ENCODE results near the gene FMR1NB.

Gene FMR1NB

DNA sequence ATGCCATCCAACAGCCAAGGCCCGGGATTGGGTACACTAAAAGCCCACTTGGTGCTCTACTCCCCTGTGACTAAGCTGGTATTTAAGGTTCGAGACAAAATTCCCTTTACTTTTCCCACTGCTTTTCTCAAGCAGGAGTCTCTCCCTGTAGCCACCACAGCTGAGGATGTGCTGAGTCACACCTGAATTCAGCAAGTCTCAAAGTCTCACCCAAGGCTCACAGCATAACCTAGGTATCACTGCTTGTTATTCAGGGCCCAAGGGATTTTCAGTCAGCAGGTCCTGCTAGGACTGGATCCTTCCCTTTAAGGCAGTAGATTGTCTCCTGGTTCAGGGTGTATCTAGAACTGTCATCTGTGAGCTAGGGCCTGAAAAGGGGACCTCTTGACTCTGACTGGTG, 39.2 kb downstream of the FMR1NB start:
- H3K4me3 ChIP-seq (ENCODE audit: low read depth, low read length): no peak overlapping the region
- TF ChIP-seq, protein P1, sequence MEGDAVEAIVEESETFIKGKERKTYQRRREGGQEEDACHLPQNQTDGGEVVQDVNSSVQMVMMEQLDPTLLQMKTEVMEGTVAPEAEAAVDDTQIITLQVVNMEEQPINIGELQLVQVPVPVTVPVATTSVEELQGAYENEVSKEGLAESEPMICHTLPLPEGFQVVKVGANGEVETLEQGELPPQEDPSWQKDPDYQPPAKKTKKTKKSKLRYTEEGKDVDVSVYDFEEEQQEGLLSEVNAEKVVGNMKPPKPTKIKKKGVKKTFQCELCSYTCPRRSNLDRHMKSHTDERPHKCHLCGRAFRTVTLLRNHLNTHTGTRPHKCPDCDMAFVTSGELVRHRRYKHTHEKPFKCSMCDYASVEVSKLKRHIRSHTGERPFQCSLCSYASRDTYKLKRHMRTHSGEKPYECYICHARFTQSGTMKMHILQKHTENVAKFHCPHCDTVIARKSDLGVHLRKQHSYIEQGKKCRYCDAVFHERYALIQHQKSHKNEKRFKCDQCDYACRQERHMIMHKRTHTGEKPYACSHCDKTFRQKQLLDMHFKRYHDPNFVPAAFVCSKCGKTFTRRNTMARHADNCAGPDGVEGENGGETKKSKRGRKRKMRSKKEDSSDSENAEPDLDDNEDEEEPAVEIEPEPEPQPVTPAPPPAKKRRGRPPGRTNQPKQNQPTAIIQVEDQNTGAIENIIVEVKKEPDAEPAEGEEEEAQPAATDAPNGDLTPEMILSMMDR (IDR thresholded peaks at IDR 0.05; ENCODE audit: insufficient read depth, low read length, missing control alignments): no peak
- POLR2A ChIA-PET: no interaction called here
- CTCF ChIA-PET: no interaction called here
- DNase-seq (ENCODE audit: low read depth, low spot score): no peak

DNA sequence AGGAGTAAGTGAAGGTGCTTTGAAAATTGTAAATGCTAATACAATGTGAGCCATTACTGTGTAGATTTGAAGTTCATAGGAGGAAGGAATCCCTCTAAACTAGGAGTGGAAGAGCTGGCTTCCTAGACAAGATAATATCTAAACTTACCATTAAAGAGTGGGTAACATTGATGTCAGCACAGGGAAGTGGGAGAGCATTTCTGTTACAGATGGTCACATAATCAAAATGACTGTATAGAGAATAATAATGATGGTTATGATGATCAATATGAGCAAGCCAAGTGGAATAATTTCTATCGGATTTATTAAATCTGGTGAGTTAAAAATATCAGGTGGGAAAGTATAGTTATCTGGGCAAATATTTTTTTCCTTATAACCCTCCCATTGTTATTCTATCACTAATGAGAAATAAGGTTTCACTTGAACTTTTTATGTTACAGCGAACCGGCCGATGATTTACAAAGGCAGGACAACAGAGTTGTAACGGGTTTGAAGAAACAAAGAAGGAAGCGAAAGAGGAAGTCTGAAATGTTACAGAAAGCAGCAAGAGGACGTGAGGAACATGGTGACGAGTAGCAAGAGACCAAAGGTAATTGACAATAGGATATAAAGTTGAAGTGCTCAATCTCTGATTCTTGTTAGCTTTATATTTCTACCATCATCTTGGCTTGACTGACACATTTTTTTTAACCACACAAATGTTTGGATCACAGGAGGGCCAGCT, 43.5 kb downstream of the FMR1NB start:
- TF ChIP-seq, protein P1 (IDR thresholded peaks at IDR 0.05; ENCODE audit: insufficient read depth, low read length, missing control alignments): no peak
- CTCF ChIA-PET: no interaction called here
- no peak for DNase-seq (ENCODE audit: low read depth, low spot score)
- POLR2A ChIA-PET: no interaction called here
- no peak overlapping the region for H3K4me3 ChIP-seq (ENCODE audit: low read depth, low read length)

DNA sequence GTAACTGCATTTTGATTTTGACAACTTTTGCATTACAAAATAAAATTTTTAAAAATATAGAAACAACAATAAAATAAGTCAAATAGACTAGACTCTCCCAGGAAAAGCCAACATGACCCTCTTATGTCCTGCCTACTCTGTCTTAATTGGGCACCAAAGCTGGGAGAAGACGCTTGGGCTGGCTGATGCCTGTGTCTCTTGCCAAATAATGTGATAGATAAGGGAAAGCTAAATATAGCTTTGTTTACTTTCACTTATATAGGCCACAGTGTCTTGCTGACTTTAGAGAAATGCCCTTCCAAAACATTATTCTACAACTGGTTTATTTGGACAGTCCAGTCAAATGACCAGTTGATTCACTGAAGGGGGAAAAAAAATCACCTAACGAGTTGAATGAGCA, 54.2 kb downstream of the FMR1NB start:
- TF ChIP-seq, protein P1 (IDR thresholded peaks at IDR 0.05; ENCODE audit: insufficient read depth, low read length, missing control alignments): no peak
- ChIA-PET POLR2A (no interaction called here), CTCF (no interaction called here)
- no peak for DNase-seq (ENCODE audit: low read depth, low spot score)
- H3K4me3 ChIP-seq (ENCODE audit: low read depth, low read length): no peak overlapping the region

DNA sequence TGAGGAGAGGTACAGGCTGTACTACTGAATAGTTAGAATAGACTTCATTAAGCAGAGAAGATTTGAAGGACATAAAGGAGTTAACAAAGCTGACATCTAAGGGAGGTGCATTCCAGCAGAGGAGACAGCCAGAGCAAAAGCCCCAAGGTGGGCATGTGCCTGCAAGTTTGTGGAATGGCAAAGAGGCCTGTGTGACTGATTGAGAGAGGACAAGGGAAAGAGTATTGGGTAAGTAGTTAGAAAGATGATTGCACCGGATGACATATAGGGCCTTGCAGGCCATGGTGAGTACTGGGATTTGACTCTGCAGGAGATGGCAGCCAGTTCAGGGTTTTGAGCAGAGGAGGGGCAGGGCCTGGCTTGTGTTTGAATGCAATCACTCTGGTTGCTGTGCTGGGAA, 55.9 kb downstream of the FMR1NB start:
- TF ChIP-seq, protein P1 (IDR thresholded peaks at IDR 0.05; ENCODE audit: insufficient read depth, low read length, missing control alignments): no peak
- H3K4me3 ChIP-seq (ENCODE audit: low read depth, low read length): no peak overlapping the region
- CTCF ChIA-PET: no interaction called here
- no peak for DNase-seq (ENCODE audit: low read depth, low spot score)
- POLR2A ChIA-PET: no interaction called here

DNA sequence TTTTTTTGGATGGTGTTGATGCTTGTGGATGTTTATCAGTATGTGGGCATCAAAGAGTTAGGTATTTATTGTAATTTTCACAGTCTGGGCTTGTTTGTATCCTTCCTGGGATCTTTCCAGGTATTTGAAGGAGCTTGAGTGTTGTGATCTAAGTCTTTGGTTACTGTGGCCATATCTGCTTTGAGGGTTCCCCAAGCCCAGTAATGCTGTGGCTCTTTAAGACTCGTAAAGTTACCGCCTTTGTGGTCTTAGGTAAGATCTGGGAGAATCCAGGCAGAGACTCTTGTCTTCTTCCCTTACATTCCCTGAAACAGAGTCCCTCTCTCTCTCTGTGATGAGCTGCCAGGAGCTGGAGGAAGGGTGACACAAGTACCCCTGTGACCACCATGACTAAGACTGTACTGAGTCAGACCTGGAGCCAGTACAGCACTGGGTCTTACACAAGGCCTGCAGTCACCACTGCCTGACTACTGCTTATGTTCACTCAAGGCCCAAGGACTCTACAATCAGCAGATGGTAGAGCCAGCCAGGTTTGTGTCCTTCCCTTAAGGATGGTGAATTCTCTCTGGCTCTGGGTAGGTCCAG, 62.2 kb downstream of the FMR1NB start:
- no peak for DNase-seq (ENCODE audit: low read depth, low spot score)
- no peak overlapping the region for H3K4me3 ChIP-seq (ENCODE audit: low read depth, low read length)
- ChIA-PET POLR2A (no interaction called here), CTCF (no interaction called here)
- TF ChIP-seq, protein P1 (IDR thresholded peaks at IDR 0.05; ENCODE audit: insufficient read depth, low read length, missing control alignments): no peak

DNA sequence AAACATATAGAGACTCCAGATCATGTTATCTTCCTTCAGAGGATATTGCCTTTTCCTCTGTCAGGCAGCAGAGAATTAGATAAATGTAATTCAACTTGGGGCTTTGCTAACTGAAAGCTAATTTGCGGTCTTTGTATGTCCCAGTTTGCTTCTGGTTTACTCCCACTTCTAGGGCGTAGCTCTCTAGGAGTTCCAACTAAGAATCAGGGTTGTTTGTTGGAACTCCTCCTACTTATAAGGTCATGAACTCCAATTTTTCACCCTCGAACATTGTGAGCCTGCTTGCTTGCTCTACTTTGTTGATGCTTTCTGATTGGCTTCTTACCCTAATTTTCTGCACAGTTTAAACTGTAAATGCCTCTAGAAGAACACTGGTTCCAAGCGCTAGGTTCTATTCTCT, 66.1 kb downstream of the FMR1NB start:
- no peak overlapping the region for H3K4me3 ChIP-seq (ENCODE audit: low read depth, low read length)
- TF ChIP-seq, protein P1 (IDR thresholded peaks at IDR 0.05; ENCODE audit: insufficient read depth, low read length, missing control alignments): no peak
- POLR2A ChIA-PET: no interaction called here
- DNase-seq (ENCODE audit: low read depth, low spot score): no peak
- CTCF ChIA-PET: no interaction called here
